PC-3 (cell line): ENCODE results near the gene ALX3.

Experiments
- EZH2 ChIP-seq: fragments of 300-600 bp; sonication (generic); IDR thresholded peaks from one replicate; pipeline ENCODE4 v1.6.1; 2017; ENCODE audit warnings: antibody characterized with exemption, mild to moderate bottlenecking, low read length; ENCODE audit not compliant: unreplicated experiment
- EZH2phosphoT487 ChIP-seq: fragments of 300-600 bp; sonication (generic); IDR thresholded peaks from 2 replicates; pipeline ENCODE4 v1.6.1; 2018; ENCODE audit warnings: mild to moderate bottlenecking, antibody characterized with exemption, low read length, borderline replicate concordance
- TF ChIP-seq, protein P1 (sequence below): fragments of 300-600 bp; sonication (generic); conservative IDR thresholded peaks from 2 replicates; pipeline ENCODE4 v1.5.1; 2017; ENCODE audit warnings: antibody characterized with exemption, low read depth, mild to moderate bottlenecking, low read length

DNA sequence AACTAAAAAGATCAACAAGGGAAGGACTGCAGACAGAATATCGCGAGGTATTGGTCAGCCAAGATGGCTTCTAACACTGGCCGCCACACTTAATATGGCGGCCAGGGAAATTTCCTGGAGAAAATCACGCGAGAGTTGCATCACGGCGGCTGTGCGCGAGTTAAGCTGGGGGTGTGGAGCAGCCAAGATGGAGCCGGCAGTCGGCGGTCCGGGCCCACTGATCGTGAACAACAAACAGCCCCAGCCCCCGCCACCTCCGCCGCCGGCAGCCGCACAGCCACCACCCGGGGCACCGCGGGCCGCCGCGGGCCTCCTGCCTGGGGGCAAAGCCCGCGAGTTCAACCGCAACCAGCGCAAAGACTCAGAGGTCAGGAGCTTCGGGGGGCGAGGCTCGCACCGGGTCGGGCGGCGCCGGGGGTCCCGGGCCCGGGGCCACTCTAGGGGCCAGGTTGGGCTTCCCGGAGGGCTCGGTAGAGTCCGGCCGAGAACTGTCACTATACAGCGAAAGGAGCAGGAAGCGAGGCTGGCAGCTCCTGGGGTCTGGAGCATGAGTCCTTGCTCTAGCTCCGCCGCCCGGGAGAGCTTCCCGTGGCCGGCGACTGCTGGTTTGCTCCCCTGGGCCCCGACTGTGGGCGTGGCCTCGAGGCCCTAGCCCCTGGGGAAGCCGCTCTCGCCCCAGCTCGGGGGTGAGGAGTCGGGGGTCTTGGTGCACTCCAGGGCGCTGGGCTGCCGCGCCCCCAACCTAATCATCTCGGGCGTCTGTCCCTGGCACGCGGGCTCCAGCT is 35.8 kb downstream of the ALX3 start, which contains the start of gene STRIP1:
- TF ChIP-seq, protein P1, sequence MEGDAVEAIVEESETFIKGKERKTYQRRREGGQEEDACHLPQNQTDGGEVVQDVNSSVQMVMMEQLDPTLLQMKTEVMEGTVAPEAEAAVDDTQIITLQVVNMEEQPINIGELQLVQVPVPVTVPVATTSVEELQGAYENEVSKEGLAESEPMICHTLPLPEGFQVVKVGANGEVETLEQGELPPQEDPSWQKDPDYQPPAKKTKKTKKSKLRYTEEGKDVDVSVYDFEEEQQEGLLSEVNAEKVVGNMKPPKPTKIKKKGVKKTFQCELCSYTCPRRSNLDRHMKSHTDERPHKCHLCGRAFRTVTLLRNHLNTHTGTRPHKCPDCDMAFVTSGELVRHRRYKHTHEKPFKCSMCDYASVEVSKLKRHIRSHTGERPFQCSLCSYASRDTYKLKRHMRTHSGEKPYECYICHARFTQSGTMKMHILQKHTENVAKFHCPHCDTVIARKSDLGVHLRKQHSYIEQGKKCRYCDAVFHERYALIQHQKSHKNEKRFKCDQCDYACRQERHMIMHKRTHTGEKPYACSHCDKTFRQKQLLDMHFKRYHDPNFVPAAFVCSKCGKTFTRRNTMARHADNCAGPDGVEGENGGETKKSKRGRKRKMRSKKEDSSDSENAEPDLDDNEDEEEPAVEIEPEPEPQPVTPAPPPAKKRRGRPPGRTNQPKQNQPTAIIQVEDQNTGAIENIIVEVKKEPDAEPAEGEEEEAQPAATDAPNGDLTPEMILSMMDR, result no peak
- no peak for TF ChIP-seq EZH2
- TF ChIP-seq EZH2phosphoT487, result no peak
